AG09309 (cell line): ENCODE measurements around the gene SLC26A1.

ENCODE experiments used
- DNase-seq: peaks from one replicate; pipeline ENCODE4 v3.0.0-alpha.2; 2010; ENCODE audit warnings: low read depth
- H3K4me3 ChIP-seq: 2 replicates; pipeline ENCODE4 v1.5.1; 2011; ENCODE audit warnings: mild to moderate bottlenecking, low read depth, low read length, moderate library complexity; ENCODE audit not compliant: control insufficient read depth
- TF ChIP-seq, protein P1 (sequence below): IDR thresholded peaks from 2 replicates; pipeline ENCODE4 v1.5.1; 2011; ENCODE audit warnings: mild to moderate bottlenecking, low read depth, low read length, inconsistent platforms; ENCODE audit not compliant: insufficient read depth, control insufficient read depth; ENCODE audit errors: missing control alignments

The SLC26A1 gene

DNA sequence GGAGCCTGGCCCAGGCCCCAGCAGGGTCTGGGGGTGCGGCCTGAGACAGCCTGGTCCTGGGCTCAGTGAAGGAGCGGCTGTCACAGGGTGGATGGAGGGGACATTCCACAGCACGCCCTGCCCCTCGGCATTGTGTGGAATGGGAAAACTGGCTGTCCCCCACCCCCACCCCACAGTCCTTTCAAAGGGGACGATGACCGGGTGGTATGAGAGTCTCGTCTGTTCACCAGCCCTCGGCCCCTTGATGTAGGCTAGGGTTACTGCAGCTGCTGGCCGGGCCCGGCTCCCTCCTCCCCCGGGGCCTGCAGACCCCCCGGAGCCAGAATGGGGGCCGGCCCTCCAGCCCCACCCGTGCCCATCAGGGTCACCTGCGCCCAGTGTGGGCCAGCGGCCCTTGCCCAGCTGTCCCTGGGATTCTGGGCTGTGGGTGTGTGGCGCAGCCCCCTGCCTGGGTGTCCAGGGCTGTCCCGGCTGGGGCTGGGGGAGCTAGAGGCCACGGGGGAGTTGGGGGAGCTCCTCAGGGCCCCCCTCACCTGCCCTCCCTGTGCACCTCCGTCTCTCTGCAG, 30.0 kb upstream of the SLC26A1 start:
- TF ChIP-seq, protein P1, sequence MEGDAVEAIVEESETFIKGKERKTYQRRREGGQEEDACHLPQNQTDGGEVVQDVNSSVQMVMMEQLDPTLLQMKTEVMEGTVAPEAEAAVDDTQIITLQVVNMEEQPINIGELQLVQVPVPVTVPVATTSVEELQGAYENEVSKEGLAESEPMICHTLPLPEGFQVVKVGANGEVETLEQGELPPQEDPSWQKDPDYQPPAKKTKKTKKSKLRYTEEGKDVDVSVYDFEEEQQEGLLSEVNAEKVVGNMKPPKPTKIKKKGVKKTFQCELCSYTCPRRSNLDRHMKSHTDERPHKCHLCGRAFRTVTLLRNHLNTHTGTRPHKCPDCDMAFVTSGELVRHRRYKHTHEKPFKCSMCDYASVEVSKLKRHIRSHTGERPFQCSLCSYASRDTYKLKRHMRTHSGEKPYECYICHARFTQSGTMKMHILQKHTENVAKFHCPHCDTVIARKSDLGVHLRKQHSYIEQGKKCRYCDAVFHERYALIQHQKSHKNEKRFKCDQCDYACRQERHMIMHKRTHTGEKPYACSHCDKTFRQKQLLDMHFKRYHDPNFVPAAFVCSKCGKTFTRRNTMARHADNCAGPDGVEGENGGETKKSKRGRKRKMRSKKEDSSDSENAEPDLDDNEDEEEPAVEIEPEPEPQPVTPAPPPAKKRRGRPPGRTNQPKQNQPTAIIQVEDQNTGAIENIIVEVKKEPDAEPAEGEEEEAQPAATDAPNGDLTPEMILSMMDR: no peak
- H3K4me3 ChIP-seq: no peak overlapping the region
- DNase-seq: no peak

DNA sequence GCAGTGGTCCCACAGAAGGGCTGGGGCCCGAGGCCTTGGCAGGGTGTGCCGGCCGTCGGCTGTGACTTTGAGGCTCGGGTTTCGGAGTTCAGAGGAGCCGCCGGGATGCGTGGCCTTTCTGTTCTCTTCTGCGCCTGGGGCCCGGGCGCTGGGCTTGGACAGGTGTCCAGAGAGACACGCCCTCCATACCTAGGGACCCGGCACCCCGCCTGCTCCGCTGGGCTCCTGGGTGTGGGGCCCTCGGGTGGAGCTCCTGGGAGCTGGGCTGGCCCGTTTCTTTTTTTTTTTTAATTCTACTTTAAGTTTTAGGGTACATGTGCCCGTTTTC, 29.5 kb upstream of the SLC26A1 start:
- TF ChIP-seq, protein P1: no peak
- H3K4me3 ChIP-seq: no peak overlapping the region
- DNase-seq: no peak

DNA sequence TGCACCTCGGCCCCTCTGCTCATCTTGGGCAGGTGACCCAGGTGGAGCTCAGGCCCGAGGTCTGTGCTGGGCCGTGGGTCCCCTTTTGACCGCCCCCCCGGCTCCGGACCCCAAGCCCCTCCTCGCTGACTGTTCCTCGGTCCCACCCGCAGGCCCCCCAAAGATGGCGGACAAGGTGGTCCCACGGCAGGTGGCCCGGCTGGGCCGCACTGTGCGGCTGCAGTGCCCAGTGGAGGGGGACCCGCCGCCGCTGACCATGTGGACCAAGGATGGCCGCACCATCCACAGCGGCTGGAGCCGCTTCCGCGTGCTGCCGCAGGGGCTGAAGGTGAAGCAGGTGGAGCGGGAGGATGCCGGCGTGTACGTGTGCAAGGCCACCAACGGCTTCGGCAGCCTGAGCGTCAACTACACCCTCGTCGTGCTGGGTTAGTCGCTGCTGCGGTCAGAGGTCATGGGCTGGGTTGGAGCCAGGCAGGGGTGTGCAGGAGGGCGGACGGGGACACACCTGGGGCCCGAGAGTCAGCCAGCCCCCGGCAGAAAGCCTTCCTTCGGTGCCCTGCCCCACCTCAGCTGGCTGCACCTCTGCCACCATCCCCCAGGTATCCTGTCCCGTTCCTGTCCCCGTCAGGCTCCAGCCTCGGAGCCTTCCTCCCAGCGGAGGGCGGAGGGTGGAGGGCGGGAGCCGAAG, 29.0 kb upstream of the SLC26A1 start:
- no peak overlapping the region for H3K4me3 ChIP-seq
- TF ChIP-seq, protein P1: no peak
- DNase-seq: no peak

DNA sequence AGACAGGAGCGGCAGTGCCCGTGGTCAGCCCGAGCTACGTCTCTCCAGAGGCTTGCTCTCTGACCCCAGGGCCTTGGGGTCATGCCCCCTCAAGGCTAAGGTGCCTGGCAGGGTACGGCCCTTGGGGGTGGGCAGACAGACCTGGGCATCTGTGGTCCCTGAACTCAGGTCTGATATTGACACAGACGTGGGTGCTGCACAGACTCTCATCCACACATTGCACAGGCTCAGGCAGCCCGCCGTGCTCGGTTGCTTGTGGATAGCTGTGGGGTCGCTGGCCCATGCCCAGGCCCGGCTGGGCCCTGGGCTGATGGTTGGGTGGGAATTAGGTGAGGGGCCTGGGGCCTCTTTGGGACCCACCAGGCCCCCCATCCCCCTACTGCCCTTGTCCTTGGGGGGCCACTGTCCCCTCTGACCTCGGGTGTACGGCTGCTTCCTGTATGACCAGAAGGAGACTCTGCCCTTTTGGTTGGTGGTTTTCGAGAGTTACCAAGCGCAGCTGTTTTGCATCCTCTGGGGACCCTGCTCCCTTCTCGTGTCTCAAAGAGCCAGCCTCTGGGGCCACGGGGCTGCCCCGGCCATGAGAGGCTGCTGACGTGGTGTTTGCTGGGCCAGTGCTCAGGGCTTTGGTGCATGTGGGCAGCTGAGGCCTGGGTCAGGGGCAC, 28.3 kb upstream of the SLC26A1 start:
- H3K4me3 ChIP-seq: no peak overlapping the region
- TF ChIP-seq, protein P1: no peak
- DNase-seq: no peak

DNA sequence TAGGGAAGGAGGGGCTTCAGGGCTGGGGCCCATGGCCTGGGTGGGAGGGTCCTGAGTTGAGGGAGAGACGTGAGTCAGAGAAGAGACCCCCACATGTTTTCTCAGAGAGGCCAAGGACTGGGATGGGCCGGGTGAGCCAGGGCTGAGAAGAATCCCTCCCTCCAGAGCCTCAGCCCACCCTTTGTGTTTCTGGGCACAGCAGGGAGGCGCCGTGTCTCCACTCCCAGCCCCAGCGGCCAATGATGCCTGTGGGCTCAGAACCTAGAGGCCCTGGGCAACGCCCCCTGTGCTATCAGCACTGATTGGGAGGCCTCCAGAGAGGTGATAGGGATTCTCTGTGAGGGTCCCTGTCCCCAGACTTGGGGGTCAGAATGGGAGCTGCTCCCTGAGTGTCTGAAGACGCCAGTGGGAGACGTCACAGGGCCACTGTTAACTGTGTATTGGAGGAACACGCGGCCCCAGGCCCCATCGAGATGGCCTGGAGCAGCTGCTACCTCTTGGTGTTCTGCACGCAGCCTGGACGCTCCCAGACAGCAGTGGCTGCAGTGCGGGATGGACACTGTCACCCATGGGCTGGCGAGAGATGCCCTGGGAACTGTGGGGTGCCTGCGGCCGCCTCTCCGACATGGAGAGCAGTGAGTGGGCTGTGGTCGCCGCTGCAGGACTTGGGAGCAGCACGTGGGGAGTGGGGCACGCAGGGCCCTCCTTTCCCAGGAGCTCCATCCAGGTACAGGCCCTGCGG, 26.7 kb upstream of the SLC26A1 start:
- TF ChIP-seq, protein P1: no peak
- no peak overlapping the region for H3K4me3 ChIP-seq
- no peak for DNase-seq

DNA sequence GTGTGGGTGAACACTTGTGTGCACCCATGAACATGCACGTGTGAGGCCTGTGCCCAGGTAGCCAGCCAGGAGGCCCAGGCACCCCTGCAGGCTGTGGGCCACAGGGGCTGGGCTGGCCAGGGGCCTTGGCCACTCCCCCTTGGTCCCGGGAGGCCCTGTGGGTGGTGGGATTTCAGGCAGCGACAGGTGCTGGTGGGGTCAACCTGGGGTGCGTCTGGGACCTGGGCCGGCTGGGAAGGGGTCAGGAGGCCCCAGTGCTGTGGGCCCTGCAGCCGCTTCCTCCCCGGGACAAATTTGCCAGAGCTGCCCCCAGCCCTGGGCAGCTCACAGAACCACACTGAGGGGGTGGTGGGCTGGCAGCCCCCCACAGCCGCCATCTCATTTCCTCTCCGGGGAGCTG, 26.1 kb upstream of the SLC26A1 start:
- no peak for DNase-seq
- TF ChIP-seq, protein P1: no peak
- H3K4me3 ChIP-seq: no peak overlapping the region
